ENCODE data around the gene MMP13. TPM values are rescaled to one million over a fixed set of nuclear protein-coding genes. Genes with fewer than 3 reads are reported as not detected.

Gene MMP13
- total RNA-seq, 1 experiment from 2014 or later = not detected

- Mint-ChIP-seq H3K27ac (peak overlapping the region in 2 of 3 experiments; percentile 15 to 47; a peak in 3 of 7 replicates), H3K4me1 (peaks cover 19% of the 10 kb centered on the region in 2 experiments), H3K4me3 (no peak overlapping the region), H3K9me3 (peaks cover 2 to 3% of the 10 kb centered on the region in 2 experiments), H3K36me3 (ENCODE audit: insufficient read depth in 1 of 3, low read depth in 3 of 3) (peaks cover 2 to 3% (median 2%) of the 10 kb centered on the region in 3 experiments; a peak in 6 of 7 replicates), H3K27me3 (ENCODE audit: low read depth) (no peaks in the 10 kb centered on the region)
- Histone ChIP-seq H2BK15ac (ENCODE audit: low read depth, low read length) (no peak overlapping the region), H3K79me1 (ENCODE audit: insufficient read depth, low read depth, low read length, poor library complexity, severe bottlenecking) (no peaks in the 10 kb centered on the region), H3K4me1 (ENCODE audit: insufficient read depth, low read length) (no peaks in the 10 kb centered on the region; the same call in 1 of the 2 replicates), H3K4me2 (ENCODE audit: insufficient read depth, insufficient read length, low read length) (no peak overlapping the region), H3K23ac (ENCODE audit: insufficient read length, low read depth, low read length) (no peak overlapping the region), H3K4ac (ENCODE audit: low read depth, low read length) (no peak overlapping the region), H4K8ac (replicated peaks; ENCODE audit: insufficient read length, low read depth, low read length) (no peak overlapping the region), H4K20me1 (ENCODE audit: control insufficient read depth, insufficient read depth, insufficient read length) (no peaks in the 10 kb centered on the region), H2BK120ac (ENCODE audit: low read depth, low read length, poor library complexity, severe bottlenecking) (no peak overlapping the region), H3K9me3 (ENCODE audit: control insufficient read depth, low read depth, low read length) (no peaks in the 10 kb centered on the region), H3K9ac (ENCODE audit: extremely low read depth, insufficient read length, low read length) (no peak overlapping the region), H3K23me2 (ENCODE audit: insufficient read length, low read depth, low read length, poor library complexity, severe bottlenecking) (no peaks in the 10 kb centered on the region), H3K56ac (ENCODE audit: insufficient read length, low read depth, low read length) (no peak overlapping the region), H3T11ph (ENCODE audit: low read length) (no peak overlapping the region), H3K27me3 (ENCODE audit: insufficient read depth, low read length) (no peaks in the 10 kb centered on the region), H4K91ac (ENCODE audit: insufficient read length, low read depth, low read length) (no peak overlapping the region), H2AFZ (ENCODE audit: low read length) (no peak overlapping the region), H3K27ac (ENCODE audit: insufficient read length, low read depth, low read length) (no peak overlapping the region), H2BK20ac (ENCODE audit: low read depth, low read length, poor library complexity, severe bottlenecking) (no peak overlapping the region), H4K5ac (ENCODE audit: insufficient read length, low read depth, low read length) (no peak overlapping the region), H3K79me2 (ENCODE audit: insufficient read depth, low read length) (no peaks in the 10 kb centered on the region), H2BK12ac (ENCODE audit: insufficient read length, low read depth, low read length) (no peak overlapping the region), H2AK5ac (ENCODE audit: insufficient read length, low read length) (no peak overlapping the region), H3K14ac (ENCODE audit: insufficient read depth, low read length) (no peak overlapping the region), H2BK5ac (ENCODE audit: insufficient read length, low read length) (no peak overlapping the region), H3K18ac (ENCODE audit: insufficient read length, low read depth, low read length) (no peak overlapping the region)
- DNase-seq = peak; percentile 62
- no CpG with 5 or more reads among the region's 3 CpGs for WGBS (ENCODE audit: extremely low coverage, insufficient read length, low lambda C conversion rate)
- TF ChIP-seq CTCF (conservative IDR thresholded peaks at IDR 0.05) = peak; percentile 72
These were observed 41.1 kb downstream of the MMP13 start for GRCh38 chr11:102914238-102915043.

All from H9 (cell line).